NCI-H2171 treated with DMSO at 0.1 percent for 48 hours (cell line): Measurements from ENCODE around the gene PIGW.

ENCODE experiments used
- DNase-seq: peaks from one replicate; lab custom pipeline; 2025; lab: John Stamatoyannopoulos, UW

PIGW gene

DNA sequence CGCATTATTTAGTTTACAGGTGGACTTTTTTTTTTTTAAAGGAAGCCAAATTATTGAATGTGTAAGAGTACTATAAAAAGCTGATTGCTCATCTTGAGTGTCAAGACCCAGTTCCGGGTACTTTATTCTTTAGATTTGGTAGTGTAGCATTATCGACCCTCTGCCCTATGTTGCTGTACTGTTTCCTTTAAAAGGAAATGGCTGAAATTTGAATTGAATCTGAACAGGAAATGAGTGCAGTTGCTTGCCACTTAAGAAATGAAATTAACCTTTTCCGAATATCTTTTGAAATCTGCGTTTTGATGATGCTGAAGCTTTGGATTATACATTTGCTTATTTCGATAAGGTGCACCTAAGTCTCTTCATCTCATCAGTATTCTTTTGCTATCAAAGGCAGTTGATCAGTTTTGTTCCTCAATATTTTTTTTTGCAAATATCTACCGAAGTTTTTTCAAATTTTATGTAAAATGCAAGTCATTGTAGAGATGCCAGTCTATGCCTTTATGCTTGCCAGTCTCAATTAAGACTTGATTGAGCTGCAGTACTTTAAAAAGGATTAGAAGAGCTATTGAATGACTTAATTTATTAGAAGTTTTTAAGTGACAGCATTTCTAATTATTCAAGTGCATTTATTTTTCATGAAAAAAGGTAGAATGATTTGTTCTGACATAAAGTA, 11.8 kb downstream of the PIGW start:
- DNase-seq = no peak

DNA sequence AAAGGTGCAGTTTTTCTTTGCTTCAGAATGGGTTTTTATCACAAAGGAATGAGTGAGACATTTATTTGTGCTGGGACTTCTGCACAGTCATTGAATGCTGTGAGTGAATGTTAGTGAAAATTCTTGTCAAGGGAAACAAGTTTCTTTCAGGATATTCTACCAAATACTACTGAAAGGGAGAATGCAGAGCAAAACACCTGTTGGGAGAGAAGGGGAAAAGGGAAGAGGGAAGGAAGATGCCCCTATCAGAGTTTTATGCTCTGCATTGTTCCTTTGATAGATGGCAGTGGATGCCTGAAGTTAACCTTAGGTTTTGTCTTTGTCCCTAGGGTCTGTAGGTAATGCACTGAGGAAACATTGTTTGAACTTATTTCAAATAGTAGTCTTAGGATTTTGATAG, 13.0 kb downstream of the PIGW start:
- no peak for DNase-seq

DNA sequence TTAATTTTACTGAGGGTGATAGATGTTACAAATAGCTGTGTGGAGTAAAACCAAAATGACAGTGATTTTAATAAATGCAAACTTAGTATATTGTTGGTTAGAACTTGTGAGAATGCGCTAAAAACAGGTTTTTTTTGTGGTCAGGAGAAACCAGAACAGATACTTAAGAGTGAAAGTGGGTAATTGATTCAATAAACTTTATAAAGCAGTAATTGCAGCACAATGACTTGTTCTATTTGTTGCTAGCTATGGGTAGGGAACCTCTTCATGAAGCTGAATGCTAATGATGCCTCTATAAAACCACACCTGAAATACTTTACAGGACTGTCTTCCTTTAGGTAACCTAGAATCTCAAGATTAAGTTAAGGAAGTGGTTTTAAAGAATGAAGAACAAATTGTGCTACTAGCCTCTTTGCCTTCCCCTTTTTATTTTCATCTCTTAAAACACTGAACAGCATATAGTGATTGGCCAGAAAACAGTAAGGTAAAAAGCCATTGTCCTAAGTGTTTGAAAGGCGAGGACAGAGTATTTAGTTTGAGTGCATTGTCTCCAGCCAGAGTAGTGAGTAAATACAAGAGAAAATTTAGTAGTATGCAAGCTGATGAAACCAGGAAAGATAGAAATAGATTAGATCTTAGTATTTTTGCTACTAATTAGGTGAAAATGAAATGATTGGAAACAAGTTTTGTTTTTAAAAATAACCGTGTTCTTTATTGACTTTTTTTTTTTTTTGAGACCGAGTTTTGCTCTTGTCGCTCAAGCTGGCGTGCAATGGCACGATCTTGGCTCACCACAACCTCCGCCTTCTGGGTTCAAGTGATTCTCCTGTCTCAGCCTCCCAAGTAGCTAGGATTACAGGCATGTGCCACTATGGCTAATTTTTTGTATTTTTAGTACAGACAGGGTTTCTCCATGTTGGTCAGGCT, 16.0 kb downstream of the PIGW start:
- no peak for DNase-seq

- no peak for DNase-seq
These were observed 18.7 kb downstream of the PIGW start for GRCh38 chr17:36553459-36553858.

DNA sequence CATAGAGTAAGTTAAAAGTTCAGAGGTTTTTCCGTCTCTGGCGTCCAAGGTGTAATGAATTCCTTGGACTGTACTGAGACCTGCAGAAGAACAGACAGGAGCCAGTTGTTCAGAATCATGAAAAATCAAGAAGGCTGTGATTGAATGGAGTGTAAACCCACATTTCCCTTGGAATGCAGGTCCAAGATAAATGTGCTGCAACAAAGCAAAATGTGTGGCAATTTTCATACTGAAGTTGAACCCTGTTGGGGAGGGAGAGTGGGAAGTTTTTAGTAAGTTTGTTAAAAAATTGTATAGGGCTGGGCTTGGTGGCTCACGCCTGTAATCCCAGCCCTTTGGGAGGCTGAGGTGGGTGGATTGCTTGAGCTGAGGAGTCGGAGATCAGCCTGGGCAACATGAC, 31.3 kb downstream of the PIGW start:
- no peak for DNase-seq

DNA sequence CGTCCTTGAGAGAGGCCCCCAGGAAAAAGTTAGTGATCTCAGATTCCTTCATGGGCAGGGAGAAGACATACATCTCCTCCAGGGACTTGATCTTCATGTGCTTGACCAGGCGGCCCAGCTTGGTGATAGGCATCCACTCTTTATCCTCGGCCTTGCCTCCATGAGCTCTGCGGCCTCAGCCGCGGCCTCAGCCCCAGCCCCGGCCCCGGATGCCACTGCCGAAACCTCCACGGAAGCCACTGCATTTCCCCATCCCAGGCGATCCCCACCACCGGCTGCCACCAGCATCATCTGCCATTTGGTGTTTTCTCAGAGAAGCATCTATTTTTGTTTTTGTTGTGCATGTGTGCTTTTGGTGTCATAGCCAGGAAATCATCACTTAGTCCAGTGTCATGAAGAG, 40.2 kb downstream of the PIGW start:
- DNase-seq = no peak

DNA sequence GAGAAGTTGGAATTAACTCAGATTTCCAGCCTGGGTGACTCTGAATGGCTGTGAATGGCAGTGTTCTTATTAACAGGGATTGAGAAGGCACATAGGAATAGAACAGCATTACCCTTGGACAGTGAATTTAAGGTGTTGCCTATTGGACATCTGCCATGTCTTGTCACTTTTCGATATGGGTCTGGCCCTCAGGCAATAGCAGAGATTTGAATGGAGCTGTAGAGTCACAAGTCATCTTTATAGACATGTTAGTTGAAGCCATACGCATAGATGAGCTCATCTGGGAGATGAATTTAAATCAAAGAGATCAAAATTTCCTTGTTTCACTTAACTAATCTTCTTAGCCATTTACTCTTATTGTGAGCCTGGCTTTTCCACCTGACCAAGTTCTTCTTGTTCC, 42.0 kb downstream of the PIGW start:
- DNase-seq = no peak

- DNase-seq = no peak
These were observed 43.9 kb downstream of the PIGW start for GRCh38 chr17:36578671-36579070.

DNA sequence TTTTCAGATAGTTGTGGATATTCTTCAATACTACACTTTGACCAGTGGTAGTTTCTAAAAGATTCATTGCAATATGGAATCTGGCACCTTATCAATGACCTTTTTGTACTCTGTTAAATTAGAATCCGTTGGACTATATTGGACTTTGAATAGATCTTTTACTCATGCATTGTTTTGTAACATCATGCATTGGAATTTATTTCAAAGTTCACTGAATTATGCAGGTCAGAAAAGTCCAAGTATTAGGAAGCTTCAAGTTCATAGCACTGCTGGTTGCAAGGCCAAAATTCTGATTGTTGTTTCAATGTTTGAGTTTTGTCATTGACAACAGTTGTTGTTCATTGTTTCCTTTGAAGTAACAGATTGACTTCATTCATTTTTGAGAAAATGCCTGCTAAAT, 49.0 kb downstream of the PIGW start:
- DNase-seq = no peak

DNA sequence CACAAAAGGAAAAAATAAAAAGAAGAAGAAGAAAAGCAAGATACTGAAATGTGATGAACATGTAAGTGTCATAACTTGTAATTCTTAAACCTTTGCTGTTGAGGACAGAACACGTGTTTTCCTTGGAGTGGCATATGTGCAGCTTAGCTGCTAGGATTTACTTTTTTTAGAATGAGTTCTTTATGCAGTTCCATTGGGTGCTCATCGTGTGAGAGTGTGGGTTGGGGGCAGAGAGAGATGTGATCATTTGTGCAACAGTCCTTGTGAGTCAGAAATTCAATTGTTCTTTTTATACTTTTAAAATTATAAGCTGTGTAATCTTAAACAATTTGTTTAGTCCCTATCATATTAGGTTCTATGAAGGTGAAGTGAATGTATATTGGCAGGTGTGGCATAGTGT, 51.4 kb downstream of the PIGW start:
- DNase-seq = no peak
